HCT116 (cell line): ENCODE data around the gene VSIG4. TPM values are rescaled to one million over a fixed set of nuclear protein-coding genes. Genes with fewer than 3 reads are reported as not detected.

Experiments used
- ATAC-seq: fragments of 200-7000 bp; cut with Tn5 transposase; 2 replicates; pipeline ENCODE4 v1.9.1; 2020; ENCODE audit warnings: mild to moderate bottlenecking, moderate library complexity
- BruUV-seq: library from RNA; stranded (reverse); fragments of 400-500 nt; replicated peaks from 2 replicates; lab custom pipeline; 2021; lab: Mats Ljungman, UMichigan
- CTCF ChIA-PET: fragments of 300-600 bp; sonication (Branson Sonifier 250); formaldehyde crosslinking; loops from one replicate; lab custom pipeline; 2021; ENCODE audit warnings: antibody characterized with exemption; lab: Charles Lee
- POLR2A ChIA-PET: fragments of 300-600, 350-600 bp; sonication (Branson Sonifier 250); formaldehyde crosslinking; loops from one replicate; lab custom pipeline; 2021; ENCODE audit warnings: antibody characterized with exemption; lab: Charles Lee
- RAD21 ChIA-PET, 2 experiments: fragments of 300-600 bp; sonication (Branson Sonifier 250); formaldehyde crosslinking; loops; one replicate each; lab custom pipeline; 2023; ENCODE audit warnings: low total read pairs in 2 of 2; ENCODE audit not compliant: uncharacterized antibody in 2 of 2, unreplicated experiment in 2 of 2, low non-redundant PET in 1 of 2; lab: Charles Lee
- DNase-seq: peaks from one replicate; pipeline ENCODE4 v3.0.0-alpha.2; 2010; ENCODE audit warnings: low read depth, low spot score
- H2AFZ ChIP-seq: fragments of 200-600 bp; shearing (Covaris generic), sonication (generic); 2 replicates; pipeline ENCODE4 v1.6.1; 2017; ENCODE audit warnings: low read depth, mixed run types, mixed read lengths, antibody characterized with exemption, low read length; ENCODE audit not compliant: poor library complexity, severe bottlenecking
- H3K27ac ChIP-seq: 2 replicates; pipeline ENCODE4 v1.5.1; 2012; ENCODE audit warnings: low read depth, low read length
- H3K27me3 ChIP-seq: fragments of 200-600 bp; sonication (generic); 2 replicates; pipeline ENCODE4 v1.6.1; 2016; ENCODE audit warnings: mixed run types, low read length, mixed read lengths; ENCODE audit not compliant: insufficient read depth
- H3K36me3 ChIP-seq, 2 experiments: fragments of 200-500 bp in 1 of 2; fragments of 200-600 bp in 1 of 2; sonication (Bioruptor generic) in 1 of 2; sonication (generic) in 1 of 2; 2 replicates each; pipeline versions ENCODE4 v1.5.1 to v1.6.1; 2014 to 2016; ENCODE audit warnings: low read length in 2 of 2, inconsistent platforms in 1 of 2, mixed read lengths in 1 of 2, mixed run types in 1 of 2; ENCODE audit not compliant: insufficient read depth in 2 of 2, control insufficient read depth in 1 of 2
- H3K4me1 ChIP-seq, 2 experiments: fragments of 200-600 bp in 1 of 2; sonication (generic) in 1 of 2; 2 replicates each; pipeline versions ENCODE4 v1.5.1 to v1.6.1; 2012 to 2017; ENCODE audit warnings: low read length in 2 of 2, inconsistent platforms in 1 of 2, mild to moderate bottlenecking in 1 of 2, mixed read lengths in 1 of 2, mixed run types in 1 of 2, moderate library complexity in 1 of 2; ENCODE audit not compliant: insufficient read depth in 2 of 2, control insufficient read depth in 1 of 2
- H3K4me2 ChIP-seq: fragments of 200-600 bp; sonication (generic); 2 replicates; pipeline ENCODE4 v1.6.1; 2017; ENCODE audit warnings: mixed run types, low read length, mixed read lengths
- H3K4me3 ChIP-seq, 2 experiments: fragments of 200-600 bp in 1 of 2; sonication (generic) in 1 of 2; replicated peaks in 1 of 2; 2 replicates each; pipeline ENCODE4 v1.5.1; 2011 to 2016; ENCODE audit warnings: low read length in 2 of 2, control low read depth in 1 of 2, low read depth in 1 of 2, mild to moderate bottlenecking in 1 of 2, mixed read lengths in 1 of 2, mixed run types in 1 of 2
- H3K79me2 ChIP-seq: fragments of 200-600 bp; sonication (generic); 2 replicates; pipeline ENCODE4 v1.6.1; 2017; ENCODE audit warnings: mild to moderate bottlenecking, mixed run types, low read length, moderate library complexity, mixed read lengths; ENCODE audit not compliant: insufficient read depth
- H3K9ac ChIP-seq: fragments of 200-600 bp; sonication (generic); 2 replicates; pipeline ENCODE4 v1.6.1; 2016; ENCODE audit warnings: low read length, mixed read lengths
- H3K9me2 ChIP-seq: fragments of 200-600 bp; sonication (generic), shearing (Covaris generic); 2 replicates; pipeline ENCODE4 v1.6.1; 2017; ENCODE audit warnings: mixed run types, mild to moderate bottlenecking, moderate library complexity; ENCODE audit not compliant: insufficient read depth
- H3K9me3 ChIP-seq, 2 experiments: fragments of 200-500 bp in 1 of 2; fragments of 200-600 bp in 1 of 2; sonication (Bioruptor generic) in 1 of 2; sonication (generic) in 1 of 2; 2 replicates each; pipeline ENCODE4 v1.6.1; 2014 to 2017; ENCODE audit warnings: low read length in 2 of 2, mixed read lengths in 2 of 2, inconsistent platforms in 1 of 2, low read depth in 1 of 2, mild to moderate bottlenecking in 1 of 2, mixed run types in 1 of 2, moderate library complexity in 1 of 2; ENCODE audit not compliant: control insufficient read depth in 1 of 2, insufficient read depth in 1 of 2
- H4K20me1 ChIP-seq: fragments of 200-600 bp; sonication (generic), shearing (Covaris generic); 2 replicates; pipeline ENCODE4 v1.6.1; 2017; ENCODE audit warnings: mixed run types, mild to moderate bottlenecking, moderate library complexity; ENCODE audit not compliant: insufficient read depth
- ATF3 ChIP-seq: IDR thresholded peaks from 2 replicates; pipeline ENCODE4 v1.6.1; 2012
- CBX3 ChIP-seq: IDR thresholded peaks from 2 replicates; pipeline ENCODE4 v1.6.1; 2012; ENCODE audit warnings: low read depth
- CEBPB ChIP-seq: IDR thresholded peaks from 2 replicates; pipeline ENCODE4 v1.6.1; 2012; ENCODE audit warnings: low read depth
- CTCF ChIP-seq, 3 experiments: fragments of 200-600 bp in 1 of 3; sonication (generic) in 1 of 3; IDR thresholded peaks in 2 of 3; conservative IDR thresholded peaks in 1 of 3; 2 replicates each; pipeline ENCODE4 v1.5.1; 2012 to 2017; ENCODE audit warnings: low read depth in 2 of 3, low read length in 2 of 3, antibody characterized with exemption in 1 of 3, borderline replicate concordance in 1 of 3, control low read depth in 1 of 3, mild to moderate bottlenecking in 1 of 3, mixed read lengths in 1 of 3, mixed run types in 1 of 3, moderate library complexity in 1 of 3; ENCODE audit not compliant: insufficient read depth in 1 of 3
- ELF1 ChIP-seq: IDR thresholded peaks from 2 replicates; pipeline ENCODE4 v1.6.1; 2012; ENCODE audit warnings: low read depth, borderline replicate concordance
- EZH2 ChIP-seq: fragments of 200-600 bp; sonication (generic); IDR thresholded peaks from 2 replicates; pipeline ENCODE4 v1.6.1; 2017; ENCODE audit warnings: antibody characterized with exemption, mixed run types
- EZH2phosphoT487 ChIP-seq: fragments of 200-600 bp; IDR thresholded peaks from 2 replicates; pipeline ENCODE4 v1.6.1; 2018; ENCODE audit warnings: antibody characterized with exemption, borderline replicate concordance
- FOSL1 ChIP-seq: IDR thresholded peaks from 2 replicates; pipeline ENCODE4 v1.6.1; 2012; ENCODE audit warnings: low read depth
- JUND ChIP-seq: IDR thresholded peaks from 2 replicates; pipeline ENCODE4 v1.6.1; 2012
- MAX ChIP-seq: IDR thresholded peaks from 2 replicates; pipeline ENCODE4 v1.6.1; 2012
- POLR2A ChIP-seq: IDR thresholded peaks from 2 replicates; pipeline ENCODE4 v1.7.0; 2011; ENCODE audit warnings: borderline replicate concordance; ENCODE audit not compliant: insufficient read depth, insufficient read length; ENCODE audit errors: extremely low read depth
- POLR2AphosphoS5 ChIP-seq: IDR thresholded peaks from 2 replicates; pipeline ENCODE4 v1.6.1; 2011; ENCODE audit warnings: mild to moderate bottlenecking, low read depth, low read length, moderate library complexity
- REST ChIP-seq: IDR thresholded peaks from 2 replicates; pipeline ENCODE4 v1.6.1; 2012; ENCODE audit warnings: low read depth
- SIN3A ChIP-seq: IDR thresholded peaks from 2 replicates; pipeline ENCODE4 v1.6.1; 2012; ENCODE audit warnings: low read depth
- SRF ChIP-seq: IDR thresholded peaks from 2 replicates; pipeline ENCODE4 v1.6.1; 2012; ENCODE audit warnings: low read depth
- TCF7L2 ChIP-seq: IDR thresholded peaks from 2 replicates; pipeline ENCODE4 v1.7.0; 2011; ENCODE audit warnings: borderline replicate concordance, inconsistent platforms; ENCODE audit not compliant: insufficient read depth, insufficient read length; ENCODE audit errors: extremely low read depth
- YY1 ChIP-seq: IDR thresholded peaks from 2 replicates; pipeline ENCODE4 v1.6.1; 2011; ENCODE audit warnings: low read length, low read depth, moderate library complexity, mild to moderate bottlenecking; ENCODE audit not compliant: insufficient replicate concordance; ENCODE audit errors: extremely low read depth
- ZBTB33 ChIP-seq: IDR thresholded peaks from 2 replicates; pipeline ENCODE4 v1.6.1; 2011; ENCODE audit warnings: mild to moderate bottlenecking, low read length, moderate library complexity; ENCODE audit not compliant: insufficient replicate concordance; ENCODE audit errors: extremely low read depth
- intact Hi-C: fragments of 100-400 bp; cut with micrococcal nuclease; formaldehyde crosslinking; loops from 2 replicates; pipeline ENCODE4 v1.10.0; 2022
- total RNA-seq: library from RNA; stranded (reverse); gene quantifications from one replicate; pipeline ENCODE4 v1.2.1, GENCODE V29; 2021; ENCODE audit not compliant: unreplicated experiment

The VSIG4 gene
- total RNA-seq, 1 experiment from 2014 or later = 0.59 TPM

- no TSS peak for BruUV-seq
- CTCF ChIA-PET = no interaction called here
- no peak for ATAC-seq
These were observed 38.3 kb downstream of the VSIG4 start for GRCh38 chrX:66001596-66001995.

More at GRCh38 chrX:66001596-66001995, 38.3 kb downstream of the VSIG4 start:
- ChIA-PET POLR2A (no interaction called here), RAD21 (no interaction called here)
- intact Hi-C loops = no loop called here
- Histone ChIP-seq H3K36me3 (no peaks in the 10 kb centered on the region), H3K9me3 (no peaks in the 10 kb centered on the region), H3K9ac (no peak overlapping the region), H2AFZ (no peak overlapping the region), H3K79me2 (no peaks in the 10 kb centered on the region), H3K4me3 (no peak overlapping the region), H3K27ac (no peak overlapping the region), H3K4me1 (no peaks in the 10 kb centered on the region), H4K20me1 (no peaks in the 10 kb centered on the region), H3K27me3 (no peaks in the 10 kb centered on the region), H3K9me2 (no peaks in the 10 kb centered on the region), H3K4me2 (no peak overlapping the region)
- no peak for DNase-seq
- no peak for TF ChIP-seq EZH2phosphoT487
- TF ChIP-seq JUND = no peak
- TF ChIP-seq YY1 = no peak
- no peak for TF ChIP-seq CEBPB
- TF ChIP-seq FOSL1 = no peak
- no peak for TF ChIP-seq SRF
- TF ChIP-seq POLR2A = no peak
- no peak for TF ChIP-seq POLR2AphosphoS5
- no peak for TF ChIP-seq ELF1
- TF ChIP-seq CBX3 = no peak
- TF ChIP-seq MAX = no peak
- no peak for TF ChIP-seq ZBTB33
- no peak for TF ChIP-seq ATF3
- no peak for TF ChIP-seq EZH2
- no peak for TF ChIP-seq REST
- no peak for TF ChIP-seq CTCF (IDR thresholded peaks at IDR 0.05 in 2 of 3, conservative IDR thresholded peaks at IDR 0.05 in 1 of 3; ENCODE audit: borderline replicate concordance in 1 of 3, insufficient read depth in 1 of 3, low read depth in 2 of 3, low read length in 2 of 3)
- no peak for TF ChIP-seq SIN3A
- no peak for TF ChIP-seq TCF7L2
